Activated T-helper 1 cell treated with anti-CD3 and anti-CD28 coated beads, Interleukin-2, amount 50 U/mL, for 16 hours (primary cell): ENCODE measurements around the gene NDOR1.
"Not testable (repeated sequence)": the region's sequence is repeated elsewhere in the genome, so short reads cannot be mapped to it uniquely, and the experiment has no call there.

Source experiments
- DNase-seq, 2 donors: peaks; one replicate each; pipeline ENCODE4 v3.0.0-alpha.2; 2020; ENCODE audit warnings: low read depth in 1 of 2, low spot score in 1 of 2

NDOR1 gene

DNA sequence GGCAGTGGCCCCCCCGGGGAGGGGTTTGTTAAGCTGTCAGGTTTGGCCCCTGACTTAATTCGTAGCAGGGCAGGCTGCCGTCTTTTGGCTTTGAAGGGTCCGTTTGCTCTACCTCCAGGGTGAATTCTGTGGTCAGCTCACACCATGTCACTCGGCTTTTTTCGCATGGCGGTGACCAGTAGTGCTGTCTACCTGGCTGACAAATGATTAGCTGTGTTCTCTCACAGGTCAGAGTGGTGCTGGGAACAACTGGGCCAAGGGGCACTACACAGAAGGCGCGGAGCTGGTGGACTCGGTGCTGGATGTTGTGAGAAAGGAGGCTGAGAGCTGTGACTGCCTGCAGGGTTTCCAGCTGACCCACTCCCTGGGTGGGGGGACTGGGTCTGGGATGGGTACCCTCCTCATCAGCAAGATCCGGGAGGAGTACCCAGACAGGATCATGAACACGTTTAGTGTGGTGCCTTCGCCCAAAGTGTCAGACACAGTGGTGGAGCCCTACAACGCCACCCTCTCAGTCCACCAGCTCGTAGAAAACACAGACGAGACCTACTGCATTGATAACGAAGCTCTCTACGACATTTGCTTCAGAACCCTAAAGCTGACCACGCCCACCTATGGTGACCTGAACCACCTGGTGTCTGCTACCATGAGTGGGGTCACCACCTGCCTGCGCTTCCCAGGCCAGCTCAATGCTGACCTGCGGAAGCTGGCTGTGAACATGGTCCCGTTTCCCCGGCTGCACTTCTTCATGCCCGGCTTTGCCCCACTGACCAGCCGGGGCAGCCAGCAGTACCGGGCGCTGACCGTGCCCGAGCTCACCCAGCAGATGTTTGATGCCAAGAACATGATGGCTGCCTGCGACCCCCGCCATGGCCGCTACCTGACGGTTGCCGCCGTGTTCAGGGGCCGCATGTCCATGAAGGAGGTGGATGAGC lies 37.0 kb downstream of the NDOR1 start:
- DNase-seq: no peak

DNA sequence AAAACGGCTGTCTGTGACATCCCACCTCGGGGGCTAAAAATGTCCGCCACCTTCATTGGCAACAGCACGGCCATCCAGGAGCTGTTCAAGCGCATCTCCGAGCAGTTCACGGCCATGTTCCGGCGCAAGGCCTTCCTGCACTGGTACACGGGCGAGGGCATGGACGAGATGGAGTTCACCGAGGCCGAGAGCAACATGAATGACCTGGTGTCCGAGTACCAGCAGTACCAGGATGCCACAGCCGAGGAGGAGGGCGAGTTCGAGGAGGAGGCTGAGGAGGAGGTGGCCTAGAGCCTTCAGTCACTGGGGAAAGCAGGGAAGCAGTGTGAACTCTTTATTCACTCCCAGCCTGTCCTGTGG lies 37.7 kb downstream of the NDOR1 start:
- not testable (repeated sequence) for DNase-seq

DNA sequence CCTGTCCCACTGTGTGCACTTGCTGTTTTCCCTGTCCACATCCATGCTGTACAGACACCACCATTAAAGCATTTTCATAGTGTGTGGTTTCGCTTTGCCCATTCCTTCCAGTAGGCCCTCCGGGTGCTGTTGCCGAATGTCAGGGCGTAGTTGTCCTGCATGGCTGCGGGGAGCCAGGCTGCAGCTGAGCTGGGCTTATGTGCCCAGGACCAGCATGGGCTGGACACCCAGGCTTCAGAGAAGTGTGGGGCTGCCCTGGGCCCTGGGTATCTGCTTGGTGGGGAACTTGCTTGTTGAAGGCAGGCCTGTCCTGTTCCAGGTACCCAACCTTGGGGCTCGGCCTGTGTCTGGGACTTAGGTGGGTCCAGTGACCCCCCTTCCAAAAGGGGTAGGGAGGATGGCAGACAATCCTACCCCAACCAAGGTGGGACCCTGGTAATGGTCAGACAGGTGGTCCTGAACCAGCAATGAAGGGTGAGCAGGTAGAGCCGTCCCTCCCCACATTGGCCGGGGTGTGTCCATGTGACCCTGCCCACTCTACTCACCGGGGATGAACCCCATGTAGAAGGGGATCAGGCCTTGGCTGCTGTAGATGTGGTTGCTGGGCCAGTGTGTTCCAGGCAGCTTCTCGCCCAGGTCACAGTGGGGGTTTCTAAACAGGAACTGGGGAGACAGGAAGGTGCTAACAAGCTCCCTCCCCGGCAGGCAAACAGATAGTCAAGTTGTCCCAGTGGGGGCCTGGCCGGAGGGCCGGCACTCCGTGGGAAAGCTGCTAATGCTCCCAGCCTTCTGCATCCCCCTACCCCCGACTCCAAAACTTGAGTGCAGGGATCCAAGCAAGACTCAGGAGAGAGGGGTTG lies 38.4 kb downstream of the NDOR1 start:
- no peak for DNase-seq

DNA sequence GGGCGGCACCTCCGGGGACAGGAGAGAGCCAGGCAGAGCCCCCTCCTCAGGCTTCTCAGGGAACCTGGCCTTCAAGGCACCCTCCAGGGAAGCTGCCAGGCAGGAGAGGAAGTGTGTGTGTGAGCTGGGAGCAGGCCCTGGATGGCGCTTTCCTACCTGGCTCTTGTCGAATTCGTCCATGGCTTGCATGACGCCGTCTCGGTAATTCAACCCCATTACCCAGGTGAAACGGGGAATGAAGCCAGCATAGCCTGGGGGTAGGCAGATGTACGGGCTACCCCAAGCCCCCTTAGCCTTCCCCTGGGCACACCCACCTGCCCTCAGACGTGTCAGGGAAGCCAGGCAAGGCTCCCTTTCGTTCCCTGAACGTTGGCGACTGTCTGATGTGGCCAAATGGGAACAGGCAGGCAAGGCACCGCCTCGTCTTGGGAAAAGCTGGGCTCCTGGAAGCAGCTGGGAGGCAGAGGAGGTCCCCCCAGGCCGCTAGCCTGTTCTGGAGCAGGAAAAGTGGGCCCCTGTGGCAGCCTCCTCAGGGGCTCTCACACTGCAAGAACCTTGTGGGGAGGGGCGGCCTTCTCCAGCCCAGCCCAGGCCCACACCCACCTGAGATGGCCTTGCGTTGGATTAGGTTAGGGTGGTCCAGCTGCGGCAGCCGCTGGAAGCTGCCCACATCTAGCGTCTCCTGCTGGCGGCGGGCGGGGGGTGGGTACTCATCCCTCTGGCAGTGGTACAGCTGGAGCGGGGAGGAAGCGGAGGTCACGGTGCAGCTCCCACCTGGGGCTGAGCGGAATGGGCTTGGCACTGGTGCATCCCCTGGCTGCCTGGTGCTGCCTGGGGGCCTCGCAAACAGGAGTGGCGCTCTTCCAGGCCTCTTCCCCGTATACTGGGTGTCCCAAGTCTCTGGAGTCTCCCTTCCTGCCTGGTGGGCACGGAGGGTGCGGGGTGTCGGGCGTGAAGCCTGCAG lies 39.3 kb downstream of the NDOR1 start:
- no peak for DNase-seq

DNA sequence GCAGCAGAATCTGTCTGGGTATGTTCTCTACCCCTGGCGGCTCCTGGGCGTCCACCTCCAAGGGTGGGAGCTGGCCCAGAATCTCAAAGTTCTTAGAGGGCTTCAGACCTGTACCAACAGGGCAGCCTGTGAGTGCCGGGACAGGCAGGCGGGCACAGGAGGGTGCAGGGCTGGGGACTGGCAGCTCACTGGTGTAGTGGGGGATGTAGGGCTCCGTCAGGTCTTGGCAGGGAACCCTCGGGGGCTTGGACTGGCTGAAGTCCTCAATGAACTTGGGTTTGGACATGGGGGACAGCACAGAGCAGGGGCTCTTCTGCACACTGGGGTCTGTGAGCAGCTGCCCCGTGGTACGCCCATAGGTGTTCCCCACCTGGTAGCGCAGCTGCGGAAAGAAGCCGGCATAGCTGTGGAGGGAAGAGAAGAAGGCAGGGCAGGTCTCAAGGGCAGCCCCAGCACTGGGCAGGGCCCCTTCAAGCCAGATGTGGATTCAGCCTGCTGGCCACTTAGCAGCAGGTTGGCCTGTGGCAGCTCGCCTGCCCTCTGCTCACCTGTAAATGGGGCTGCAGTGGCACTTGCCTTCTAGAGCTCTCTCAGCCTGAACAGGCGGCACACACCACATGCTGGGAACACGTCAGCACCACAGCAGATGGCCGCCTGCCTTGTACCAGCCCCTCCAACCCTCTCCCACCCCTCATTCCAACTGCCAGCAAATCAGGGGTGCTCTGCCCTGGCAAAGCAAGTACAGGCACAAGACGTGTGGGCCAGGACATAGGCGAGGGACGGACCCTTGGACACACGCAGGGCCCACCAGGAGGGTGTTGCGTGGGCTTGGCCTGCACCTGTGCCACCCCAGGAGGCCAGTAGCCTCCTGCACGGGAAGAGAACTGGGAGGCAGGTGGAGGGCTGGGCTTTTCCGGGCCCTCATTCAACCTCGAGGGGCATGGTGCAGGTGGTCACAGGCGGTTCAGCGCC lies 40.2 kb downstream of the NDOR1 start:
- no peak for DNase-seq

DNA sequence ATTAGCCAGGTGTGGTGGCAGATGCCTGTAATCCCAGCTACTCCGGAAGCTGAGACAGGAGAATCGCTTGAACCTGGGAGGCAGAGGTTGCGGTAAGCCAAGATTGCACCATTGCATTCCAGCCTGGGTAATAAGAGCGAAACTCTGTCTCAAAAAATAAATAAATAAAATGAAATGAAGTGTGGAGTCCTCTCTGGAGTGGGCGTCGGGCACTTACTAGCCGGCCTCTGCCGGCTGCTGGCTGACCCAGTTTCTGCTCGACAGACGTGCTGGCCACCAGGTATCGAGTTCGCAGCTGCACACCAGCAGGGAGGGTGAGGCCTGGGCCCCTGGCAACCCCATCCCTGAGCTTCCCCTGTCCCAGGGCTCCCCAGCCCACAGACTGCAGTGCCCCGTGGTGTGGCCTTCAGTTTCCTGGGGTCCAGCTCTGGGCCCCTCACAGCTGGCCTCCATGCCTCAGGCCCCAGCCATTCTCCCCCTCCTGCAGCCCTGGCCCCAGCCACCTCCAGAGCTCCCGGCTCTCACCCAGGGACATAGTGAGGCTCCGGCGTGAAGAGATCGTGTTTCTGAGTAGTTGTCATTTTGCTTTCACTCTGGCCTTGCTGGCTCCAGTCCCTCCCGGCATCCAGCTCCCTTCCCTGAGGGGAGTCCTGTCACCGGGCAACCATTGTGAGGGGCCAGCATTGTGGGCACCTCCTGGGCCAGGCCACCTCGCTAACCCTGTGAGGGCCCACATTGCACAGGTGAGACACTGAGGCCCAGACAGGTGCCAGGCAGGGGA lies 41.8 kb downstream of the NDOR1 start:
- no peak for DNase-seq

DNA sequence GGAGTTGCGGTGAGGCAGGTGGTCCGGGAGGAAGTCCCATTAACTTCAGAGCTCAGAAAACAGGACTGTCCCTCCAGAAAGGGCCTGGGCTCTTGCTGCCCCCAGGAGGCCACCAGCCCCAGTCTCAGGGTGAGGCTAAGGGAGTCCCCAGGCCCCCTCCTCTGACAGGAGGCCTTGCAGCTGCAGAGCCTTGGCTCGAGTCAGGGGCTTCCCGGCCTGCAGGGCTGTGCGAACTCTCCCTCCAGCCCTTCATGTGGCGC lies 42.3 kb downstream of the NDOR1 start:
- DNase-seq: no peak

DNA sequence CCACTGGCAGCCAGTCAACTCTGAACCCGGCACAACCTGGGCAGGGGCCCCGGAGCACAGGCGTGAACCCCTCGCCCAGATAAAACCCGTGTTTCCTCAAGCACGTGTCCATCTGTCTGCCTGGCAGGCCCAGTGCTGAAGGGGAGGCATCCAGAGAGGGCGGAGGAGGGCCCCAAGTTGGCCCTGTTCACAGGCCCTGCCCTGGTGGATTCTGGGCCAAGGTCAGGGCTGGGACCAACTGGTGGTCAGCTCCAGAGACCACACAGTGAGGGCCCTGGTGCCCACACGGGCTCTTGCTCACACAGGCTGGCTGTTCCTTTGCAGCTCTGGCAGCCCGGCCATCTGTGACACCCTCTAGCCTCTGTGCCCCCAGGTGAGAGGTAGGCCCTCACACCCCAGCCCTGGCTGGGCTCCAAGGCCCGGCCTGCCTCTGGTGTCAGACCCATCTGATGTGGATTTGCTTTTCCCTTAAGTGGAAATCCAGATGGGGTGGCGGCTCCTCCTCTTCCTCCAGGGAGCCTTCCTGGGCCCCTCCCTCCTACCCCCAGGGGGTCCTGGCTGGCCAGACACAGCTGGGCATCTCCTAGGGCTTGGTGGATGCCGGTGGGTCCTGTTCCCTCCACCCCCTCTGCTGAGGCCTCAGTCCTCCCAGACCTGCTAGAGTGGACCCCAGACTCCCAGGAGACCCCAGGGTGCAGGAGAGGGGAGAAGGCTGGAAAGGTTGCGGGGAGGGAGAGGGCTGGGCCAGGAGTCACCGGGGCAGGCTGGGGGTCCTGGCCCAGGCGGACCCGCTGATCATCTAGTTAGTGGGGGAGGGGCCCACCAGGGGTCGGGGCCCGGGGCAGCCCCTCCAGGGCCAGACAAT lies 45.1 kb downstream of the NDOR1 start:
- DNase-seq: no peak

DNA sequence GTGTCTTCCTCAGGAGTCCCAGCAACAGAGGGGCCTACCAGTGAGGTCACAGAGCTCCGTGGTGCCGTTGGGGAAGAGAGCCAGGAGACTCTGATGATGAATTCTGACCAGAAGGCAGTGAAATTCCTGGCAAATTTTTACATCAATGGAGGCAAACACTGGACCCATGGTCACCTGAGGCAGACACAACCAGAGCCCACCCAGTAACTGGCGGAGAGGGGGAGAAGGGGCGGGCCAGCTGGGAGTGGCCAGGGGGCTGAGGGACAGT lies 45.6 kb downstream of the NDOR1 start, which contains the start of gene STPG3:
TSS of gene STPG3 (plus strand) at position 93 of the 268 bp plus-strand sequence. CDS start at position 94, 1 bp downstream.
- no peak for DNase-seq

DNA sequence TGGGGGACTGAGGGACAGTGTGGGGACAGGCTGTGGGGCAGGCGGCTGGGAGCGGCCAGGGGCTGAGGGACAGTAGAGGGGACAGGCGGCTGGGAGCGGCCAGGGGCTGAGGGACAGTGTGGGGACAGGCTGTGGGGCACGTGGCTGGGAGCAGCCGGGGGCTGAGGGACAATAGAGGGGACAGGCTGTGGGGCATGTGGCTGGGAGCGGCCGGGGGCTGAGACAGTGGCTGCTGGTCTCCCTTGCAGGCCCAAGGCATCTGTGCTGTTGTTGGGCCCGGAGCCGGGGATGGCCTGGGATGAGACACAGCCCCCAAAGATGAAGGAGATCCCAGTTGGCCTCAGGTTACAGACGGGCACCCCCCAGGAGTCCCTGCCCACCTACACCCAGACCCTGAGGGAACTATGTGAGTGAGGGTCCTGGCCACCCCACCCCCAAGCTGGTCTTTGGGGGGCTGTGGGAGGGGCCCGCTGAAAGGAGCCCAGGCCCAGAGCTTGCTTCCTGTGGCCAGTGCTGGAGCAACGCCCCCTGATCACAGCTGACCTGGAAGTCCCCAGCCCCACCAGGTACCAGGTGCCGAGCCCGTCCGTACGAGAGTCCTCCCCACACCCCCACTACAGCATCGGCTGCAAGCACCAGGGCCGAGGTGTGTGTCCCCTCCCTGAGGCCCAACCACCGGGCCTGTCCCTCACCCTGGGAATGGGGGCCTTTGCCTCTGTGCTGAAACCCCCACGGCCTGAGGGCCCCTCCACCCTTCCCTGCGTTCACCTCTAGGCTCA lies 46.2 kb downstream of the NDOR1 start:
- no peak for DNase-seq

DNA sequence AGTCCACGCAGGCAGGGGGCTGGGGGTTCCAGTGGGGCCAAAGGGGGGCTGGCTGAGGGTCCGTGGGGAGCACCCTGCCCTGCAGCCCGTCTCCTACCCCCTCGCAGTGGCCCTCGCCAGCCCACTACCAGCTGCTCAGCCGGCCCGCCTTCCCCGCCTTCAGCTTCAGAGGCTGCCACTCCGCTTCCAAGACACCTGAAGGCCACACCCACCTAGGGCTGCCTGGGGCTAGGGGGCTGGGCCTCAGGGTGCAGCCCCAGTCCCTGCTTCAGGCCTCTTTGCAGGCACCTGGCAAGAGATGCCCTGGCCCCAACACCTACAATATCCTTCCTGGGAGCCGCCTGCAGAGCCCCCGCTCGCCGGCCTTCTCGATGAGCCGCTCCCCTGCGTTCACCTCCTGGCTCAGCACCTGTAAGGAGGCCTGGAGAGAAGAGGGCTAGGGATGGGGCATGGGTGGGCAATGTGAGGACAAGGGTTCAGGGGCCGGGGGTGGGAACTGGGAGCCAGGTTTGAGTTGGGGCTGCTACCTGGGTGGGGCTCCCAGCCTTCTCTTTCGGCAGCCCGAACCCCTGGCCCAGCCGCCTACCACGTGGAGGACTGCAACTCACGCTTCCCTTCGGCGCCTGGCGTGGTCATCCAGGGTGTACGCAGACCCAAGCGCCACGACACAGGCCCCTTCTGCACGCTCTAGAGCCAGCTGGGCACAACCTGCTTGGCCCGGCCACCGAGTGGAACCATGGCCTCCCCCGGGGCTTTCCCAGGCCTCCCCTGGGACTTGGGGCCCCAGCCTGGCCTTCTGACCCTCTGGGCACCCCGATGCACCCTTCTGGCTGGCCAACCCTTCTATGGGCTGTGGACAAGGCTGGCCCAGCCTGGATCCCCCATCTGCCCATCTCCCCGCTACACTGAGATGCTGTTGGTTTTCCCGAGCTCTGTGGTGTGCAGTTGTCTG lies 47.3 kb downstream of the NDOR1 start:
- DNase-seq: no peak

DNA sequence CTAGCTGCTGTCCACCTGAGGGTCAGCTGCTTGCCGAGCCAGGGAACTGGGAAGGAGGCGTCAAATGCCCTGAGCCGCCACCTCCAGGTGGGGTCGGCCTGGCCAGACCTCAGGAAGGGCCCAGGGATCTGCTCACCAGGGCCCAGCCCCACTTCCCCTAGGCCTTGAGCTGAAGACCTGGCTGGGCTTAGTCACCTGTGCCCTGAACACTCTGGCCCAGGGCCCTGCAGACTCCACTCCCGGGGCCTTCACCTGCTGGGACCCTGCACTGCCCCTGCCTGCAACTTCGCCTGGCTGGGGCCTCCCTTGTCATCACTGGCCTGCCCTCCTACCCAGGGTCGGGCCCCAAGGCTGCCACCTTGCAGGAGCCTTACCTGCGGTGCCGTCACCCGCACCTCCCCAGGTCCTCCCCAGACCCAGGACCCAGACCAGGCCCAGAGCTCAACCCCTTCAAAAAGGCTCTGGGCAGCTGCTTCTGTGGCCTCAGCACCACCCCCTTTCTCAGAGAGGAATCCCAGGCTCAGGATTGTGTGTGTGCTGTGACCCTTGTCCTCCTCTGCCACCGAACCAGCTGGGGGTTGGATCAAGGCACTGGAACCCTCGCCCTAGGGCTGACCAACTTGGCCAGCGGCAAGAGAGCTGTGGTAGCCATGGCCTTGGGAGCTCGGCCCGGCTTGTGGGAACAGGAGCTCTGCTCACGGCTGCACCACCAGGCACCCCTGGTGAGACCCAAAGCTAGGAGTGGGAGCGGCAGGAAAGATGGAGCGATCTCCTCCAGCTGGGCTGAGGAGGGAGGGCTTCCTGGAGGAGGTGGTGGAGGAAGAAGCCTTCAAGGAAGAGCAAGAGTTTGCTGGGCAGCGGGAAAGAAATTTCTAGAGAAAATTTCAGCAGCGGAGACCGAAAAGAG lies 48.5 kb downstream of the NDOR1 start:
- no peak for DNase-seq

DNA sequence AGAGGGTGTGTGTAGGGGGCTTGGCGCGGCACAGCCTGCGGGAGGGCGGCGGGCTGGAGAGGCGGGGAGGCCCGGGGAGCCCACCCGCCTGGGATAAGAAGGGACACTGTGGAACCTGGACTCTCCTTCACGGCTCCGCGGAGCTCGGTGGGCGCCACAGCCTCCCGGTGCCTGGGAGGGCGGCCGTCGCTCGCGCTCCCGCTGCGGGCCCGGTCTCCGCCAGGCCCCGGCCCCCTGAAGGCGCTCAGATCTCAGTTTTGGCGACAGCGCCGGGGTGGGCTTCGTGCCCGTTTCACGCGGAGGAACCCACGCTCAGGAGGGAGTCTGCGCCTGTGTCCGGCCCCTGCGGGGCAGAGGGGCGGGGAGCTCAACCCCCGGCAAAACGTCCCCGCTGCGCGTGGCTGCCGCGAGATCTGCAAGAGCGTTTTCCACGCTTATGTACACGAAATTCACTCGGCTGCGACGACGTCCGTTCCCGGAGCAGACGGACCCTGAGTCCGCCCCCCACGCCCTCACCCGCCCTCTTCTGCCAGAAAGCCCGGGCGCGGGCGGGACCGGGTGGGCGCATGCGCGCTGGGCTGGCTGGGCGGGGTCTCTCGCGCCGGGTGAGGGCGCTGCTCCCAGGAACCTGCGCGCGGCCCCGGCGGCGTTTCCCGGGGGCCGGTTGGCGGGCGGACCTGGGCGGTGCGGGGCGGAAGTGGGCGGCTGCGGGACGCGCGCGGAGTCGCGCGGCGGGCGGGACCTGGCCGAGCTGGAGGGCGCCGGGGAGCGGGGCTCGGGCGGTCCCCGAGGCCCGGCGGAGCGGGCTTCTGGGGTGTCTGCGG lies 49.3 kb downstream of the NDOR1 start, which contains the start of gene NELFB:
TSS of gene NELFB (plus strand) at position 704 of the 824 bp plus-strand sequence.
- DNase-seq: peak; percentile 93 to 96

DNA sequence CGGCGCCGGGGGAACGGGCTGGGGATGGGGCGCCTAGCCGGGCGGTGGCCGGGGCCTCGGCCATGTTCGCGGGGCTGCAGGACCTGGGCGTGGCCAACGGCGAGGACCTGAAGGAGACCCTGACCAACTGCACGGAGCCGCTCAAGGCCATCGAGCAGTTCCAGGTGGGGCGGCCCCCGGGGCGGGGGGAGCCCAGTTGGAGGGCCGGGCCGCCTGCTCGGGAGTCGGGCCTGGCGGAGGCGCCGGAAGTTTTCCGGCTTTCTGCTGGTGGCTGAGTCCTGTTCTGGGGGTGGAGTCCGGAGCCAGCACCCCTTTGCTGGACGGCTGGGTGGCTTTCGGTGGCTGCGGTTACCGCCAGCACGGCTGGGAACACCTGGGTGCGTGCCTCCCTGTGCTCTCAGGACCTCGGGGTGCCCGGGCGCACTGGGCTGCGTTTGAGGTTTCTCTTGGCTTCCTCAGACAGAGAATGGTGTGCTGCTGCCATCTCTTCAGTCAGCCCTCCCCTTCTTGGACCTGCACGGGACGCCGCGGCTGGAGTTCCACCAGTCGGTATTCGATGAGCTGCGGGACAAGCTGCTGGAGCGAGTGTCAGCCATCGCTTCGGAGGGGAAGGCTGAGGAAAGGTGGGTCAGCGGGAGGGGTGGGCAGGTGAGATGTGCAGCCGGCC lies 50.1 kb downstream of the NDOR1 start:
- no peak for DNase-seq
